ENCODE results near the gene STK24. TPM values are rescaled to one million over a fixed set of nuclear protein-coding genes. Genes with fewer than 3 reads are reported as not detected.

STK24 gene
- total RNA-seq, 1 experiment from 2014 or later, result 84.8 TPM

DNA sequence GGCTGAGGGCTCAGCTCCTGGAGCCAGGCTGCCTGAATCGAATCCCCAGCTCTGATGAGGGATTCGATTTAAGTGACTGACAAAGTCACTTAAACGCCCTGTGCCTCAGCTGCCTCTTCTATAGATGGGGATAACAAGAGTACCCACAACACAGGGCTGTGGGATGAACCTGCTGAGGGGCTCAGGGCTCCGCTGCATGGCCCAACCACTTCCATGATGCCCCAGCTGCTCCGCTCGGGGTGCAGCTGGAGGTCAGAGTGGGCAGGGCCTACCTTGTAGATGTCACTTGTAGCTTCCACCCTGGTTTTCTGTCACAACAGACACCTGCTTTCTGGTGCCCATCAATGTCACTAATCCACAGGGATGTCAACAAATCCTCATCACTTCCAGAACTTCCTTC, 39.2 kb downstream of the STK24 start:
- CTCF ChIA-PET, result no interaction called here

GRCh38 chr13:98537306-98537705, 39.6 kb downstream of the STK24 start:
- no peak for DNase-seq (ENCODE audit: low spot score)
- H3K9me3 ChIP-seq (ENCODE audit: low read depth, low read length, poor library complexity, severe bottlenecking), result no peaks in the 10 kb centered on the region
- TF ChIP-seq CTCF (conservative IDR thresholded peaks at IDR 0.05; ENCODE audit: low read depth, low read length), result no peak
- no peak for TF ChIP-seq EZH2 (IDR thresholded peaks at IDR 0.05; ENCODE audit: borderline replicate concordance, low read depth, low read length, poor library complexity, severe bottlenecking)
- no peak overlapping the region for H3K4me3 ChIP-seq (ENCODE audit: low read depth, low read length, poor library complexity, severe bottlenecking)
- no peaks in the 10 kb centered on the region for H3K27me3 ChIP-seq (replicated peaks; ENCODE audit: insufficient read depth, low read depth, low read length, poor library complexity)
- ChIA-PET POLR2A (ENCODE audit: low non-redundant PET) (no interaction called here), CTCF (no interaction called here)
- no peaks in the 10 kb centered on the region for H3K36me3 ChIP-seq (ENCODE audit: insufficient read depth, low read length, poor library complexity, severe bottlenecking)
- peaks cover 8% of the 10 kb centered on the region for H3K4me1 ChIP-seq (ENCODE audit: insufficient read depth, low read length, poor library complexity, severe bottlenecking)
- no peak overlapping the region for H3K27ac ChIP-seq (ENCODE audit: low read depth, low read length, poor library complexity, severe bottlenecking)
- no TSS peak for BruUV-seq (replicated peaks)
- intact Hi-C loops (cut with micrococcal nuclease; ENCODE audit: unreplicated experiment), result no loop called here

More for the DNA sequence above, 39.2 kb downstream of the STK24 start:
- DNase-seq (ENCODE audit: low spot score), result no peak
- Histone ChIP-seq H3K27me3 (replicated peaks; ENCODE audit: insufficient read depth, low read depth, low read length, poor library complexity) (no peaks in the 10 kb centered on the region), H3K4me3 (ENCODE audit: low read depth, low read length, poor library complexity, severe bottlenecking) (no peak overlapping the region), H3K27ac (ENCODE audit: low read depth, low read length, poor library complexity, severe bottlenecking) (no peak overlapping the region), H3K4me1 (ENCODE audit: insufficient read depth, low read length, poor library complexity, severe bottlenecking) (peaks cover 9% of the 10 kb centered on the region), H3K36me3 (ENCODE audit: insufficient read depth, low read length, poor library complexity, severe bottlenecking) (no peaks in the 10 kb centered on the region), H3K9me3 (ENCODE audit: low read depth, low read length, poor library complexity, severe bottlenecking) (no peaks in the 10 kb centered on the region)
- BruUV-seq (replicated peaks), result no TSS peak
- intact Hi-C loops (cut with micrococcal nuclease; ENCODE audit: unreplicated experiment), result no loop called here
- POLR2A ChIA-PET (ENCODE audit: low non-redundant PET), result no interaction called here
- no peak for TF ChIP-seq EZH2 (IDR thresholded peaks at IDR 0.05; ENCODE audit: borderline replicate concordance, low read depth, low read length, poor library complexity, severe bottlenecking)
- TF ChIP-seq CTCF (conservative IDR thresholded peaks at IDR 0.05; ENCODE audit: low read depth, low read length), result no peak

DNA sequence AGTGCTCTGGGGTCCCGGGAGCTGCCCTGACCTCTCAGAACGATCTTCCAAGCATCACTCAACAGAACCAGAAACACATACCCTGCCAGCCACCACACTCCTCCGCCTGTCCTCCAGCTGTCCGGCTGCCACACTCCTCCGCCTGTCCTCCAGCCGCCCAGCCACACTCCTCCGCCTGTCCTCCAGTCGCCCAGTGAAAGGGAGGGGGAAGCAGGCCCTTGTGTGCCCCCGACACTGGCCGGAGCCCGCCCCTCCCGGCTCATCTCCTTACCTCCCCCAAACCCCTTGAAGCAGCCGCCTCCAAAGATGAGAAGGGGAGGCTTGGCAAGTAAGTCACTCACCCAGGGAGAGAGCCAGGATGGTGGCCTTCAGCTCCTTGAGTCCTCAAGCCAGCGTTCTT, 40.2 kb downstream of the STK24 start:
- H3K4me1 ChIP-seq (ENCODE audit: insufficient read depth, low read length, poor library complexity, severe bottlenecking), result peaks cover 7% of the 10 kb centered on the region
- no peaks in the 10 kb centered on the region for H3K27me3 ChIP-seq (replicated peaks; ENCODE audit: insufficient read depth, low read depth, low read length, poor library complexity)
- CTCF ChIA-PET, result no interaction called here
- POLR2A ChIA-PET (ENCODE audit: low non-redundant PET), result no interaction called here
- no peak for TF ChIP-seq CTCF (conservative IDR thresholded peaks at IDR 0.05; ENCODE audit: low read depth, low read length)
- TF ChIP-seq EZH2 (IDR thresholded peaks at IDR 0.05; ENCODE audit: borderline replicate concordance, low read depth, low read length, poor library complexity, severe bottlenecking), result no peak
- no peak for DNase-seq (ENCODE audit: low spot score)
- H3K27ac ChIP-seq (ENCODE audit: low read depth, low read length, poor library complexity, severe bottlenecking), result no peak overlapping the region
- intact Hi-C loops (cut with micrococcal nuclease; ENCODE audit: unreplicated experiment), result no loop called here
- no TSS peak for BruUV-seq (replicated peaks)
- no peaks in the 10 kb centered on the region for H3K9me3 ChIP-seq (ENCODE audit: low read depth, low read length, poor library complexity, severe bottlenecking)
- H3K4me3 ChIP-seq (ENCODE audit: low read depth, low read length, poor library complexity, severe bottlenecking), result no peak overlapping the region
- no peaks in the 10 kb centered on the region for H3K36me3 ChIP-seq (ENCODE audit: insufficient read depth, low read length, poor library complexity, severe bottlenecking)

Data from A673 (cell line).